Left ventricle myocardium inferior (tissue), 1 donor: ENCODE measurements around the gene SETD6. TPM values are rescaled to one million over a fixed set of nuclear protein-coding genes. Genes with fewer than 3 reads are reported as not detected.

Source experiments
- DNase-seq: peaks from one replicate; pipeline ENCODE4 v3.0.0-alpha.2; 2020
- H3K27ac ChIP-seq: fragments of 200-600 bp; replicated peaks from 2 replicates; pipeline ENCODE4 v1.8.0; 2021
- H3K27me3 ChIP-seq: fragments of 200-600 bp; 2 replicates; pipeline ENCODE4 v1.8.0; 2021; ENCODE audit warnings: low read depth
- H3K36me3 ChIP-seq: fragments of 200-600 bp; 2 replicates; pipeline ENCODE4 v1.8.0; 2021
- H3K4me1 ChIP-seq: fragments of 200-600 bp; 2 replicates; pipeline ENCODE4 v1.8.0; 2021
- H3K4me3 ChIP-seq: fragments of 200-600 bp; 2 replicates; pipeline ENCODE4 v1.8.0; 2021; ENCODE audit warnings: mild to moderate bottlenecking, moderate library complexity
- H3K9me3 ChIP-seq: fragments of 200-600 bp; replicated peaks from 2 replicates; pipeline ENCODE4 v1.8.0; 2021
- intact Hi-C: fragments of 100-400 bp; cut with micrococcal nuclease; formaldehyde crosslinking; loops from one replicate; pipeline ENCODE4 v1.11.0; 2022
- total RNA-seq: library from RNA; stranded (reverse); fragmentation: NEBNext Ultra II Directional; extraction: Animal tissue kit (Norgen Biotek cat#: 25700); gene quantifications from one replicate; pipeline ENCODE4 v1.2.1, GENCODE V29; 2021
- TF ChIP-seq, protein P1 (sequence below): fragments of 200-600 bp; IDR thresholded peaks from 2 replicates; pipeline ENCODE4 v1.8.0; 2021; ENCODE audit warnings: antibody characterized with exemption, mild to moderate bottlenecking, borderline replicate concordance
- donor health status: DM: no; HTN: yes; CAD: no; lungs with severe emphysema.

Gene SETD6
- total RNA-seq, 1 donor from 2014 or later = 16.8 TPM

DNA sequence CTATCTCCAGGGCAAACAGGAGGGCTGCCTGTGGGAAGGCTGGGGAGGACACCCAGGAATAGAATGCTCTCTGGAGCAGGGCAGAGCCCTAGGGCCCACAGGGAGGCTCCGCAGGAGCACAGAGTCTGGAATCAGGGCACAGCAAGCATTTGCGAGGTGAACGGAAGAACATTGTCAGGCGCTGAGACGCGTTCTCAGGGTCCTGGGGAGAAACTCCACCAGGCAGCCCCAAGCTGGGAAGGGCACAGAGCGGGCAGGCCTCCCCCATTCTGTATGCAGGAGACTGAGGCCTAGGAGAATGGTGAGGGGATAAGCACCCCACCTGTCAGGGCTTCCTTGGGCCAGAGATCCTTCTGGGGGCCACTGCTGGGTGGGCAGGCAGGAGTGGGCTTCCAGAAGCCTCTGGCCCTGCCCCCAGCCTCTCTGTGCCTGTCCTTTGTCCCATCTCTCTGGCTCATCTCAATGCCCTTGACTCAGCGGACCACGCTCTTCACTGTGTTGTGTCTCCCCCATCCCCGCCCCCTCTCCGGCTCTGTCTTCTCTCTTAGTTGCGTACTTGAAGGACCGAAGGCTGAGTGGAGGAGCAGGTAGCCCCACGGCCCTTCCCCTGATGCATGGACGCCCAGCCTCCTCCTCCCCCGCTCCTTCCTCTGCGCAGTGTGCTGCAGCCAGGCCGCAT lies 5.1 kb upstream of the SETD6 start:
- intact Hi-C loops = no loop called here
- Histone ChIP-seq H3K36me3 (peaks cover 39% of the 10 kb centered on the region), H3K9me3 (no peaks in the 10 kb centered on the region), H3K4me3 (no peak overlapping the region), H3K27ac (peak overlapping the region; percentile 16), H3K4me1 (peaks cover 20% of the 10 kb centered on the region), H3K27me3 (no peaks in the 10 kb centered on the region)
- DNase-seq = no peak
- TF ChIP-seq, protein P1, sequence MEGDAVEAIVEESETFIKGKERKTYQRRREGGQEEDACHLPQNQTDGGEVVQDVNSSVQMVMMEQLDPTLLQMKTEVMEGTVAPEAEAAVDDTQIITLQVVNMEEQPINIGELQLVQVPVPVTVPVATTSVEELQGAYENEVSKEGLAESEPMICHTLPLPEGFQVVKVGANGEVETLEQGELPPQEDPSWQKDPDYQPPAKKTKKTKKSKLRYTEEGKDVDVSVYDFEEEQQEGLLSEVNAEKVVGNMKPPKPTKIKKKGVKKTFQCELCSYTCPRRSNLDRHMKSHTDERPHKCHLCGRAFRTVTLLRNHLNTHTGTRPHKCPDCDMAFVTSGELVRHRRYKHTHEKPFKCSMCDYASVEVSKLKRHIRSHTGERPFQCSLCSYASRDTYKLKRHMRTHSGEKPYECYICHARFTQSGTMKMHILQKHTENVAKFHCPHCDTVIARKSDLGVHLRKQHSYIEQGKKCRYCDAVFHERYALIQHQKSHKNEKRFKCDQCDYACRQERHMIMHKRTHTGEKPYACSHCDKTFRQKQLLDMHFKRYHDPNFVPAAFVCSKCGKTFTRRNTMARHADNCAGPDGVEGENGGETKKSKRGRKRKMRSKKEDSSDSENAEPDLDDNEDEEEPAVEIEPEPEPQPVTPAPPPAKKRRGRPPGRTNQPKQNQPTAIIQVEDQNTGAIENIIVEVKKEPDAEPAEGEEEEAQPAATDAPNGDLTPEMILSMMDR = no peak

DNA sequence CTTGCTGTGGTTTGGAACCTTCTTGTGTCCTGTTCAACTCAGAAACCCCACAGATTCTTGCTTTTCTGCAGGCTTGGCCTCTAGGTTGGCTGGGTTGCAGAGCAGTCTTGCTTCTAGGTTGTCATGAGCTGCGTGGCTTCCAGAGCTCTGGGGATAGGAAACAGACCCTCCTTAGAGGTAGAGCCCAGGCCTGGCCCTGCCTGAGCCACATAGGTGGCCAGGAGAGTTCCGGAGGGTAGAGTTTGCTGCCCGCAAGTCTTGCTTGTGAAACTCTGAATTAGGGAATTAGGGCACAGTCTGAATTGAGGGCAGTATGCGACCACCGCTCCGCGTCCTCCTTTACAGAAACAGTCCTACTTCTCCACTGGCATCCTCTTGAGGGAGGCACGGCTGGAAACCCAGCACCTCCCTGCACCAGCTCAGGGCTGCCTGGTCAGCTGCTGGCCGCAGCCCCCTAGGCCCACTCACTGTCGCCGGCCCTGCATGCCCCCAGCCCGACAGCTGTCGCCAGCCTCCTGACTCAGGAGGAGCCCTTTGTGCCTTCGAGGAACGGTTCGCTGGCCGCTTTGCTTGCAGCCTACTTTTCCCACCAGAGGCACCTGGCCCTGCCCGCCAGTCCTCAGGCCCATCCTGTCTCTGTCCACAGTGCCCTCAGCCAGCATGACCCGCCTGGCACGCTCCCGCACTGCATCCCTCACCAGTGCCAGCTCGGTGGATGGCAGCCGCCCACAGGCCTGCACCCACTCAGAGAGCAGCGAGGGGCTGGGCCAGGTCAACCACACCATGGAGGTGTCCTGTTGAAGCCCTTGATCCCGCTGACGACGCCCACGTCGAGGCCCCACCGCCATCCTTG lies 4.3 kb upstream of the SETD6 start:
- H3K27me3 ChIP-seq = no peaks in the 10 kb centered on the region
- intact Hi-C loops = no loop called here
- TF ChIP-seq, protein P1 = no peak
- H3K27ac ChIP-seq = peak overlapping the region; percentile 25
- no peak for DNase-seq
- H3K4me1 ChIP-seq = peaks cover 25% of the 10 kb centered on the region
- peaks cover 39% of the 10 kb centered on the region for H3K36me3 ChIP-seq
- H3K4me3 ChIP-seq = no peak overlapping the region
- no peaks in the 10 kb centered on the region for H3K9me3 ChIP-seq

DNA sequence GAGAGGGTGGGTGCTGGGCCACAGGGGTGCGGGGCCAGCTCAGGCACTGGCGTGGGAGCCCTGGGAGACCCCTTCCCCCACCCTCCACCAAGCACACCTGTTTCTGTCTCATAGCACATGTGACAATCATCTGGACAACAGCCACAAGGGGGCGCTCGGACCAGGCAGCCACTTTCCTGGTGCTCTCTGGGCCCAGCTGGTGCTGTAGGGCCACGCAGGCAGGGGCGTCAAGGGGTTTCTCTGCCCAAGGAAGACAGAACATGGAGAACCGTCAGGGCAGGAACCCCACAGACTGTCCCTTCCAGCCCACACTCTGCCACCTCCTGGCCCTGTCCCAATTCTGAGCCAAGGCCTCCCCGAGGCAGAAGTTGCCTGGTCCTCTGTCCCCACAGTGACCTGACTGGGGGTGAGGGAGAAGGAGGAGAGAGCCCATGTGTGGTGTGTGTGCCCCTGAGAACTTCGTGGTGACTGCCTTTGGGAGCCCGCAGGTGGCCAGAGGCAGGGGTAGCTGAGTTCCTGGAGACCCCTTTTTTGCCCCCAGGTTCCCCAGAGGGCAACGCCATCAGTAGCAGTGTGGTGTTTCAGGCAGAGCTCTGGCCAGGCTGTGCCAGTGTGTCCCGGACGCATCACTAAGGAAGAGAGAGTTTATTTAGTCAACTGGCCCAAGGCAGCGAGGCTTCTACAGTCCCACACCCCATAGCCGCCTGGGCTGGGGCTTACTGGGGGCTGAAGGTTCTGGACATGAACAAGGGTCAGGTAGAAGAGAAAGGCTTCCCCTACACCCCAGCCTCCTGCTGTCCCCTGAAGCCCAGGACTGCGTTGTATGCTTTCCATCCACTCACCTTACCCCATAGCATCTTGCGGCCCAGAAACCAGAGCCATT lies 3.1 kb upstream of the SETD6 start:
- TF ChIP-seq, protein P1 = peak; percentile 81
- peaks cover 33% of the 10 kb centered on the region for H3K4me1 ChIP-seq
- no peaks in the 10 kb centered on the region for H3K9me3 ChIP-seq
- intact Hi-C loops = no loop called here
- no peak overlapping the region for H3K4me3 ChIP-seq
- peaks cover 36% of the 10 kb centered on the region for H3K36me3 ChIP-seq
- H3K27me3 ChIP-seq = no peaks in the 10 kb centered on the region
- peak; percentile 75 for DNase-seq
- peak overlapping the region; percentile 25 for H3K27ac ChIP-seq

DNA sequence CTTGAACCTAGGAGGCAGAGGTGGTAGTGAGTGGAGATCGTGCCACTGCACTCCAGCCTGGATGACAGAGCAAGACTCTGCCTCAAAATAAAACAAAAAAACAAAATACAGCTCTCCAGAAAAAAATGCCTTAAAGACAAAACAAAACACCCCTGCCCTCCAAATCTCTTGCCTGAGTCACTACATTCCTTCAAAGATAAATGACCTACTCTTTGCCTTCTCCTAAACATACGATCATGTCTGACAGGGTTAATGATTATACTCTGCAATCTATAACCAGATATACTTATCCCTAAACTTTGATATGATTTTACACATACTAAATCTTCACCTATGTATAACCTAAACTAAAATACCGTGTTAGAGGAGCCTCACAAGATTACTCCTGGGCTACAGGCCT lies 1.4 kb upstream of the SETD6 start:
- peaks cover 37% of the 10 kb centered on the region for H3K36me3 ChIP-seq
- intact Hi-C loops = no loop called here
- TF ChIP-seq, protein P1 = no peak
- peak overlapping the region; percentile 92 for H3K27ac ChIP-seq
- peak overlapping the region; percentile 94 for H3K4me3 ChIP-seq
- DNase-seq = no peak
- no peaks in the 10 kb centered on the region for H3K9me3 ChIP-seq
- H3K4me1 ChIP-seq = peaks cover 33% of the 10 kb centered on the region
- no peaks in the 10 kb centered on the region for H3K27me3 ChIP-seq
